Lung (tissue), 12 donors: Measurements from ENCODE around the gene EXOC4. TPM values are rescaled to one million over a fixed set of nuclear protein-coding genes. Genes with fewer than 3 reads are reported as not detected.

Experiments
- ATAC-seq: fragments of 200-7000 bp; cut with Tn5 transposase; one replicate; pipeline ENCODE4 v1.9.1; 2020; ENCODE audit warnings: moderate number of reproducible peaks; ENCODE audit not compliant: insufficient read depth, low FRiP score
- DNase-seq, 3 donors: peaks; one replicate each; pipeline ENCODE4 v3.0.0-alpha.2; 2013 to 2017
- H3K27ac ChIP-seq, 2 donors: one replicate each; pipeline ENCODE4 v1.5.1; 2013; ENCODE audit warnings: mild to moderate bottlenecking in 2 of 2, moderate library complexity in 2 of 2, control low read depth in 1 of 2, inconsistent platforms in 1 of 2, low read depth in 1 of 2, low read length in 1 of 2
- H3K27me3 ChIP-seq, 3 donors: one replicate each; pipeline ENCODE4 v1.5.1; 2013; ENCODE audit warnings: low read length in 2 of 3; ENCODE audit not compliant: control insufficient read depth in 3 of 3, insufficient read depth in 3 of 3
- H3K36me3 ChIP-seq, 4 donors: one replicate each; pipeline ENCODE4 v1.5.1; 2013; ENCODE audit warnings: low read length in 4 of 4, mild to moderate bottlenecking in 1 of 4, moderate library complexity in 1 of 4; ENCODE audit not compliant: control insufficient read depth in 4 of 4, insufficient read depth in 4 of 4
- H3K4me1 ChIP-seq, 5 donors: one replicate each; pipeline ENCODE4 v1.5.1; 2013; ENCODE audit warnings: low read length in 5 of 5, mild to moderate bottlenecking in 2 of 5, moderate library complexity in 1 of 5; ENCODE audit not compliant: control insufficient read depth in 5 of 5, insufficient read depth in 5 of 5
- H3K4me3 ChIP-seq: one replicate; pipeline ENCODE4 v1.5.1; 2013; ENCODE audit warnings: mild to moderate bottlenecking, control low read depth, moderate library complexity
- H3K9ac ChIP-seq, 2 donors: one replicate each; pipeline ENCODE4 v1.5.1; 2013; ENCODE audit warnings: low read length in 2 of 2, control low read depth in 1 of 2; ENCODE audit not compliant: insufficient read depth in 1 of 2
- H3K9me3 ChIP-seq, 4 donors: one replicate each; pipeline ENCODE4 v1.5.1; 2013; ENCODE audit warnings: low read length in 3 of 4, mild to moderate bottlenecking in 1 of 4, moderate library complexity in 1 of 4; ENCODE audit not compliant: control insufficient read depth in 4 of 4, insufficient read depth in 3 of 4
- WGBS, 2 donors: extraction: QIAGEN DNeasy Blood & Tissue Kit; methylation state at CpG; one replicate each; pipeline ENCODE4 v1.1.7; 2013; 5-methylcytosine and 5-hydroxymethylcytosine counted together
- polyA plus RNA-seq, 2 donors: library from polyadenylated mRNA; stranded (reverse); fragments of 200-250 nt; gene quantifications; one replicate each; pipeline ENCODE4 v1.2.1, GENCODE V29; 2013
- total RNA-seq, 2 donors: library from RNA; depleted of rRNA in 1 of 2; stranded (reverse); fragments of >200 nt in 1 of 2; gene quantifications; one replicate each; pipeline ENCODE4 v1.2.1, GENCODE V29; 2014 to 2021
- TF ChIP-seq, protein P1 (sequence below): IDR thresholded peaks from 2 replicates; pipeline ENCODE4 v1.5.1; 2012; ENCODE audit warnings: mild to moderate bottlenecking; ENCODE audit errors: control extremely low read depth, extremely low read depth
- donor health status: control.
- donor health status: control.
- donor health status: Bipolar disorder and iron deficiency.
- donor health status: healthy.
- donor health status: DM: yes; HTN: yes; CAD: no.

EXOC4 gene
- total and polyA plus RNA-seq, 4 donors, result 10.3 to 232 (median 47.4) TPM

DNA sequence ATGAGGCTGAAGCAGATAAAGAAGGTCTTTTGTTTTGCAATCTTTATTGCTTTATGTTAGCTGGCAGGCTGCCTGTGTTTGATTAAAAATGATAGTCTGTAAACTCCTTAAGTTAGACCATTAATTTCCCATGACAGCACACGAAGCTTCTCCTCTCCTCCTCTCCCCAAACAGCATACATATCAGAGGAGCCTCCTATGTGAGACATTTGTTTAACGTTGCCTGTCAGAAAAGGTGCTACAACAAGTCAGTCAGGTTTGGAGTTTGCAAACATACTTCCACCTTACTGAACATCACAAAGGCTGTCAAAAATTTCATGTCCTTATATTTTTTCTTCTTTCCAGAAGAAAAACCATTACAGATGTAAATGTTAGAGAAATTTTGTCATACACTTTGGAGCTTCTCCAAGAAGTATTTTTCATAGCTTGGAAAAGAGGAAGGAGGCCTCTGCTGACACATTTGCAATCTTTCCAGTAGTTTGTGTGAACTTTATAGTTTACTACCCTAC is 393.1 kb downstream of the EXOC4 start:
- peaks cover 0 to 3% (median under 1%) of the 10 kb centered on the region in 4 donors for H3K9me3 ChIP-seq
- DNase-seq, result peak in 2 of 3 donors; percentile 23 to 41
- no peak overlapping the region for H3K27ac ChIP-seq
- TF ChIP-seq, protein P1, sequence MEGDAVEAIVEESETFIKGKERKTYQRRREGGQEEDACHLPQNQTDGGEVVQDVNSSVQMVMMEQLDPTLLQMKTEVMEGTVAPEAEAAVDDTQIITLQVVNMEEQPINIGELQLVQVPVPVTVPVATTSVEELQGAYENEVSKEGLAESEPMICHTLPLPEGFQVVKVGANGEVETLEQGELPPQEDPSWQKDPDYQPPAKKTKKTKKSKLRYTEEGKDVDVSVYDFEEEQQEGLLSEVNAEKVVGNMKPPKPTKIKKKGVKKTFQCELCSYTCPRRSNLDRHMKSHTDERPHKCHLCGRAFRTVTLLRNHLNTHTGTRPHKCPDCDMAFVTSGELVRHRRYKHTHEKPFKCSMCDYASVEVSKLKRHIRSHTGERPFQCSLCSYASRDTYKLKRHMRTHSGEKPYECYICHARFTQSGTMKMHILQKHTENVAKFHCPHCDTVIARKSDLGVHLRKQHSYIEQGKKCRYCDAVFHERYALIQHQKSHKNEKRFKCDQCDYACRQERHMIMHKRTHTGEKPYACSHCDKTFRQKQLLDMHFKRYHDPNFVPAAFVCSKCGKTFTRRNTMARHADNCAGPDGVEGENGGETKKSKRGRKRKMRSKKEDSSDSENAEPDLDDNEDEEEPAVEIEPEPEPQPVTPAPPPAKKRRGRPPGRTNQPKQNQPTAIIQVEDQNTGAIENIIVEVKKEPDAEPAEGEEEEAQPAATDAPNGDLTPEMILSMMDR, result no peak
- H3K4me3 ChIP-seq, result no peak overlapping the region
- no peak for ATAC-seq
- 25 to 41% methylated on average over 2 of the region's 2 CpGs for WGBS, 2 donors
- no peaks in the 10 kb centered on the region for H3K36me3 ChIP-seq
- H3K27me3 ChIP-seq, result no peaks in the 10 kb centered on the region
- peaks cover 0 to 26% (median 7%) of the 10 kb centered on the region in 5 donors for H3K4me1 ChIP-seq
- no peak overlapping the region for H3K9ac ChIP-seq

DNA sequence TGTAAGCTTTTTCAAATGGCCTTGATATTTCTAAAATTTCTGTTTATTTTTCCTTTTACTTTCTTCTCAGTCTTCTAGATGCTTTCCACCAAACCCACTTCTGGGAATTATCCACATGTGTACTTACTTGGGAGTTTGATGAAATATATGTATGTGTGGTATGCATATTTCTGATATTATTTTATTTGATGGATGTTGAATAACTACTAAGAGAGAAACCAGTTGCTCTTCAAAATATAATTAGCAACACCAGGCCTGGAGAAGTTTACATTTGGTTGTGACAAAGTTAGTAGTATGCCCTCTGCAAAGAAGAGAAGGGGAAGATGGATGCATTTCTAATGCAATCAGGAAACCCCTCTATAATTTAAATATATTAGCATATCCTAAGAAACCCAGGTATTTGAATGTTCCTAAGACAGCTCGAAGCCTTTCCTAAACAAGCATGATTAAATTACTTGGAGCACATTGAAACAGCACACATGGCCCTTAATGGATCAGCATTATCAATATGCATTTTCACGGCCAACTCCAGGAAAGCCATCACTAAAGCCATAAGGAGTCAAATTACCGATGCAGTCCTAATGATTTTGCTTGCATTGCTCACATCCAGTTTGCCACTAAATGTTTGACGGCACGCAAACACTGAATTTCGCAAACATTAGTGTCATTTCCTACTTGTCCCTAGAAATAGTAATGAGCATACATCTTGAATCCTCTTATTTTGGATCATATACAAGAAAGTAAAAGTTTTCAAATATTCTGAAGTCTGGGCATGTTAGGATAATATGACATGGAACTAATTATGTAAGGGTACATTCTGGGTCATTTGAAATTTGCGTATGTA is 393.8 kb downstream of the EXOC4 start:
- H3K9me3 ChIP-seq, result peaks cover 0 to 3% (median under 1%) of the 10 kb centered on the region in 4 donors
- no peaks in the 10 kb centered on the region for H3K27me3 ChIP-seq
- no peak overlapping the region for H3K27ac ChIP-seq
- H3K4me3 ChIP-seq, result no peak overlapping the region
- no peaks in the 10 kb centered on the region for H3K36me3 ChIP-seq
- peaks cover 0 to 26% (median 7%) of the 10 kb centered on the region in 5 donors for H3K4me1 ChIP-seq
- no peak overlapping the region for H3K9ac ChIP-seq
- DNase-seq (no peak), ATAC-seq (no peak)
- TF ChIP-seq, protein P1, result no peak
- 74 to 84% methylated on average over 7 of the region's 7 CpGs for WGBS, 2 donors

DNA sequence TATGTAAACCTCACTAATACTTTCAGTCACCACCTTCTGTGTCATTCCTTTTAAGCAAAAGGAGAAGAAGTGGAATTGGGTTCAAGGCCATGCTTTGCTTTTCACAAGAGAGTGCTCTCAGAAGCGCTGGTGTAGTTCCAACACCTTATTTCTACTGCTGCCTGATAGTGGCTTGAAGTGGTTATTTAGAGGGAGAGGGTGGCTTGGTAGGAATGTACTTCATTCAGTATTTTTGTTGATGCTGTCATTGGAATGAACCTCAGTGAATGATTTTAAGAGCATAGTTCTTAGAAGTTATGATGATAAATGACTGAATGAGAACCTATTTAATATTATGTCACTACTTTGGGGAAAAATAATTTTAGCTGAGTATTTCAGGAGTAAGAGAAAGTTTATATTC is 396.7 kb downstream of the EXOC4 start:
- Histone ChIP-seq H3K27ac (no peak overlapping the region), H3K4me3 (no peak overlapping the region), H3K9ac (no peak overlapping the region), H3K9me3 (no peaks in the 10 kb centered on the region), H3K36me3 (no peaks in the 10 kb centered on the region), H3K27me3 (no peaks in the 10 kb centered on the region), H3K4me1 (peaks cover 0 to 26% (median 7%) of the 10 kb centered on the region in 5 donors)
- DNase-seq (no peak), ATAC-seq (no peak)
- TF ChIP-seq, protein P1, result no peak
- 67 to 86% methylated on average over 1 of the region's 1 CpG for WGBS, 2 donors
